ENCODE measurements around the gene CFAP46. TPM values are rescaled to one million over a fixed set of nuclear protein-coding genes. Genes with fewer than 3 reads are reported as not detected.

CFAP46 gene
- total and polyA plus RNA-seq, 10 of the 15 experiments (the other 5 are each of a cell fraction or from before 2014, with no cell fraction given), result 0.01 to 0.18 (median 0.03) TPM; not detected in 7

- TF ChIP-seq, protein P1, sequence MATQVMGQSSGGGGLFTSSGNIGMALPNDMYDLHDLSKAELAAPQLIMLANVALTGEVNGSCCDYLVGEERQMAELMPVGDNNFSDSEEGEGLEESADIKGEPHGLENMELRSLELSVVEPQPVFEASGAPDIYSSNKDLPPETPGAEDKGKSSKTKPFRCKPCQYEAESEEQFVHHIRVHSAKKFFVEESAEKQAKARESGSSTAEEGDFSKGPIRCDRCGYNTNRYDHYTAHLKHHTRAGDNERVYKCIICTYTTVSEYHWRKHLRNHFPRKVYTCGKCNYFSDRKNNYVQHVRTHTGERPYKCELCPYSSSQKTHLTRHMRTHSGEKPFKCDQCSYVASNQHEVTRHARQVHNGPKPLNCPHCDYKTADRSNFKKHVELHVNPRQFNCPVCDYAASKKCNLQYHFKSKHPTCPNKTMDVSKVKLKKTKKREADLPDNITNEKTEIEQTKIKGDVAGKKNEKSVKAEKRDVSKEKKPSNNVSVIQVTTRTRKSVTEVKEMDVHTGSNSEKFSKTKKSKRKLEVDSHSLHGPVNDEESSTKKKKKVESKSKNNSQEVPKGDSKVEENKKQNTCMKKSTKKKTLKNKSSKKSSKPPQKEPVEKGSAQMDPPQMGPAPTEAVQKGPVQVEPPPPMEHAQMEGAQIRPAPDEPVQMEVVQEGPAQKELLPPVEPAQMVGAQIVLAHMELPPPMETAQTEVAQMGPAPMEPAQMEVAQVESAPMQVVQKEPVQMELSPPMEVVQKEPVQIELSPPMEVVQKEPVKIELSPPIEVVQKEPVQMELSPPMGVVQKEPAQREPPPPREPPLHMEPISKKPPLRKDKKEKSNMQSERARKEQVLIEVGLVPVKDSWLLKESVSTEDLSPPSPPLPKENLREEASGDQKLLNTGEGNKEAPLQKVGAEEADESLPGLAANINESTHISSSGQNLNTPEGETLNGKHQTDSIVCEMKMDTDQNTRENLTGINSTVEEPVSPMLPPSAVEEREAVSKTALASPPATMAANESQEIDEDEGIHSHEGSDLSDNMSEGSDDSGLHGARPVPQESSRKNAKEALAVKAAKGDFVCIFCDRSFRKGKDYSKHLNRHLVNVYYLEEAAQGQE (IDR thresholded peaks at IDR 0.05; ENCODE audit: low read depth, low read length), result no peak
- no peak for TF ChIP-seq ZNF622 (IDR thresholded peaks at IDR 0.05)
- TF ChIP-seq RB1 (IDR thresholded peaks at IDR 0.05; ENCODE audit: borderline replicate concordance), result no peak
- no peak for TF ChIP-seq ATF7 (IDR thresholded peaks at IDR 0.05; ENCODE audit: low read depth)
- TF ChIP-seq, protein P2, sequence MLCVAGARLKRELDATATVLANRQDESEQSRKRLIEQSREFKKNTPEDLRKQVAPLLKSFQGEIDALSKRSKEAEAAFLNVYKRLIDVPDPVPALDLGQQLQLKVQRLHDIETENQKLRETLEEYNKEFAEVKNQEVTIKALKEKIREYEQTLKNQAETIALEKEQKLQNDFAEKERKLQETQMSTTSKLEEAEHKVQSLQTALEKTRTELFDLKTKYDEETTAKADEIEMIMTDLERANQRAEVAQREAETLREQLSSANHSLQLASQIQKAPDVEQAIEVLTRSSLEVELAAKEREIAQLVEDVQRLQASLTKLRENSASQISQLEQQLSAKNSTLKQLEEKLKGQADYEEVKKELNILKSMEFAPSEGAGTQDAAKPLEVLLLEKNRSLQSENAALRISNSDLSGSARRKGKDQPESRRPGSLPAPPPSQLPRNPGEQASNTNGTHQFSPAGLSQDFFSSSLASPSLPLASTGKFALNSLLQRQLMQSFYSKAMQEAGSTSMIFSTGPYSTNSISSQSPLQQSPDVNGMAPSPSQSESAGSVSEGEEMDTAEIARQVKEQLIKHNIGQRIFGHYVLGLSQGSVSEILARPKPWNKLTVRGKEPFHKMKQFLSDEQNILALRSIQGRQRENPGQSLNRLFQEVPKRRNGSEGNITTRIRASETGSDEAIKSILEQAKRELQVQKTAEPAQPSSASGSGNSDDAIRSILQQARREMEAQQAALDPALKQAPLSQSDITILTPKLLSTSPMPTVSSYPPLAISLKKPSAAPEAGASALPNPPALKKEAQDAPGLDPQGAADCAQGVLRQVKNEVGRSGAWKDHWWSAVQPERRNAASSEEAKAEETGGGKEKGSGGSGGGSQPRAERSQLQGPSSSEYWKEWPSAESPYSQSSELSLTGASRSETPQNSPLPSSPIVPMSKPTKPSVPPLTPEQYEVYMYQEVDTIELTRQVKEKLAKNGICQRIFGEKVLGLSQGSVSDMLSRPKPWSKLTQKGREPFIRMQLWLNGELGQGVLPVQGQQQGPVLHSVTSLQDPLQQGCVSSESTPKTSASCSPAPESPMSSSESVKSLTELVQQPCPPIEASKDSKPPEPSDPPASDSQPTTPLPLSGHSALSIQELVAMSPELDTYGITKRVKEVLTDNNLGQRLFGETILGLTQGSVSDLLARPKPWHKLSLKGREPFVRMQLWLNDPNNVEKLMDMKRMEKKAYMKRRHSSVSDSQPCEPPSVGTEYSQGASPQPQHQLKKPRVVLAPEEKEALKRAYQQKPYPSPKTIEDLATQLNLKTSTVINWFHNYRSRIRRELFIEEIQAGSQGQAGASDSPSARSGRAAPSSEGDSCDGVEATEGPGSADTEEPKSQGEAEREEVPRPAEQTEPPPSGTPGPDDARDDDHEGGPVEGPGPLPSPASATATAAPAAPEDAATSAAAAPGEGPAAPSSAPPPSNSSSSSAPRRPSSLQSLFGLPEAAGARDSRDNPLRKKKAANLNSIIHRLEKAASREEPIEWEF (IDR thresholded peaks at IDR 0.05; ENCODE audit: insufficient replicate concordance, low read depth, low read length), result no peak
- TF ChIP-seq POLR2A (IDR thresholded peaks at IDR 0.05; ENCODE audit: low read depth, low read length), result no peak
- no peak for TF ChIP-seq MYC (IDR thresholded peaks at IDR 0.05; ENCODE audit: insufficient read depth, insufficient read length, insufficient replicate concordance, low read length, severe bottlenecking)
- no peak for TF ChIP-seq FOXM1 (IDR thresholded peaks at IDR 0.05; ENCODE audit: low read depth, low read length)
- no peak for TF ChIP-seq SREBF2 (IDR thresholded peaks at IDR 0.05; ENCODE audit: low read length)
- H3K27ac ChIP-seq (ENCODE audit: control insufficient read depth, insufficient read depth), result no peak overlapping the region
- H3K79me2 ChIP-seq (ENCODE audit: control insufficient read depth, insufficient read depth, low read length), result no peaks in the 10 kb centered on the region
- H4K20me1 ChIP-seq (ENCODE audit: control insufficient read depth, insufficient read depth), result no peaks in the 10 kb centered on the region
- ChIA-PET POLR2A (no interaction called here), SMC1A (ENCODE audit: uncharacterized antibody, unreplicated experiment) (no interaction called here), CTCF (no interaction called here), RAD21 (ENCODE audit: unreplicated experiment) (interaction anchor here (0.6 kb wide), 1 partner anchor 412 kb away, joined by 3 read pairs; no protein-coding TSS in a partner anchor)
- BruUV-seq (replicated peaks), result no TSS peak
- intact Hi-C loops (cut with micrococcal nuclease; ENCODE audit: unreplicated experiment), result no loop called here
- H3K4me2 ChIP-seq (ENCODE audit: control insufficient read depth, insufficient read depth), result no peak overlapping the region
- WGBS (ENCODE audit: insufficient coverage, insufficient replicate concordance, low lambda C conversion rate, missing lambda C conversion rate), result 52% methylated on average over 6 of the region's 6 CpGs
- no peaks in the 10 kb centered on the region; a peak in 2 of 4 replicates for H3K27me3 ChIP-seq (replicated peaks in 1 of 2; ENCODE audit: control insufficient read depth in 2 of 2, insufficient read depth in 2 of 2, low read length in 1 of 2)
- no peaks in the 10 kb centered on the region for H3K9me3 ChIP-seq (replicated peaks; ENCODE audit: control insufficient read depth, insufficient read depth, low read length)
- no peak overlapping the region for H3K9ac ChIP-seq (ENCODE audit: control insufficient read depth, insufficient read depth, low read length)
- no peaks in the 10 kb centered on the region for H3K36me3 ChIP-seq (ENCODE audit: control insufficient read depth in 2 of 2, insufficient read depth in 2 of 2, low read length in 1 of 2)
- H2AFZ ChIP-seq (ENCODE audit: control insufficient read depth, low read depth, low read length), result no peak overlapping the region
- no peaks in the 10 kb centered on the region for H3K4me1 ChIP-seq (ENCODE audit: control insufficient read depth, insufficient read depth, low read length)
- in situ Hi-C loops (cut with MboI), result no loop called here
- ATAC-seq, result no peak
- no peak overlapping the region for H3K4me3 ChIP-seq
- no peak for DNase-seq (ENCODE audit: low read depth, low spot score)
- FAIRE-seq, result no peak
Measured at GRCh38 chr10:132891368-132891767, 51.0 kb downstream of the CFAP46 start.
